Endothelial cell of umbilical vein (primary cell): Measurements from ENCODE around the gene TSHZ3. TPM values are rescaled to one million over a fixed set of nuclear protein-coding genes. Genes with fewer than 3 reads are reported as not detected.

Experiments used
- BruUV-seq: library from RNA; stranded (reverse); fragments of 400-500 nt; replicated peaks from 2 replicates; lab custom pipeline; 2021; lab: Mats Ljungman, UMichigan
- CTCF ChIA-PET: fragments of 300-600, 350-600 bp; sonication (Branson Sonifier 250); formaldehyde crosslinking; loops from one replicate; lab custom pipeline; 2021; ENCODE audit warnings: antibody characterized with exemption, inconsistent platforms; lab: Charles Lee
- POLR2A ChIA-PET: fragments of 300-600, 350-600 bp; sonication (Branson Sonifier 250); formaldehyde crosslinking; loops from one replicate; lab custom pipeline; 2021; ENCODE audit warnings: antibody characterized with exemption, inconsistent platforms; lab: Charles Lee
- DNase-seq: peaks from one replicate; pipeline ENCODE4 v3.0.0-alpha.2; 2011; ENCODE audit warnings: low read depth, low spot score
- FAIRE-seq: peaks from 2 replicates; lab custom pipeline; 2011; peaks lifted over from hg19 to GRCh38; lab: Jason Lieb, UNC
- H2AFZ ChIP-seq: 2 replicates; pipeline ENCODE4 v1.6.0; 2012; ENCODE audit warnings: low read depth, low read length, control low read depth, inconsistent platforms
- H3K27ac ChIP-seq: 2 replicates; pipeline ENCODE4 v1.5.1; 2011; ENCODE audit warnings: low read depth, mild to moderate bottlenecking, control low read depth, low read length, moderate library complexity; ENCODE audit not compliant: insufficient read depth
- H3K27me3 ChIP-seq, 2 experiments: 2 replicates each; pipeline versions ENCODE4 v1.6.0 to v1.6.1; 2011; ENCODE audit warnings: low read length in 2 of 2, mixed read lengths in 1 of 2; ENCODE audit not compliant: control insufficient read depth in 2 of 2, insufficient read depth in 2 of 2
- H3K36me3 ChIP-seq, 2 experiments: 2 replicates in 1 of 2; 3 replicates in 1 of 2; pipeline ENCODE4 v1.5.1; 2011; ENCODE audit warnings: low read length in 2 of 2, mild to moderate bottlenecking in 1 of 2, moderate library complexity in 1 of 2; ENCODE audit not compliant: control insufficient read depth in 2 of 2, insufficient read depth in 2 of 2; ENCODE audit errors: extremely low read depth in 1 of 2
- H3K4me1 ChIP-seq: 3 replicates; pipeline ENCODE4 v1.5.1; 2011; ENCODE audit warnings: mild to moderate bottlenecking, low read length; ENCODE audit not compliant: control insufficient read depth, insufficient read depth; ENCODE audit errors: extremely low read depth
- H3K4me2 ChIP-seq: 2 replicates; pipeline ENCODE4 v1.6.1; 2011; ENCODE audit warnings: low read length, control low read depth, mixed read lengths; ENCODE audit not compliant: insufficient read depth
- H3K4me3 ChIP-seq, 3 experiments: fragments of 200-600 bp in 1 of 3; sonication (generic), shearing (Covaris generic) in 1 of 3; replicated peaks in 1 of 3; 2 replicates each; pipeline ENCODE4 v1.5.1; 2011 to 2016; ENCODE audit warnings: control low read depth in 3 of 3, low read length in 3 of 3, mild to moderate bottlenecking in 2 of 3, inconsistent platforms in 1 of 3, low read depth in 1 of 3, moderate library complexity in 1 of 3; ENCODE audit not compliant: insufficient read depth in 1 of 3
- H3K79me2 ChIP-seq: 2 replicates; pipeline ENCODE4 v1.6.0; 2012; ENCODE audit warnings: low read length, inconsistent platforms; ENCODE audit not compliant: control insufficient read depth, insufficient read depth
- H3K9ac ChIP-seq: replicated peaks from 2 replicates; pipeline ENCODE3; 2011; ENCODE audit warnings: low read length, control low read depth; ENCODE audit not compliant: insufficient read depth; ENCODE audit errors: extremely low read depth
- H3K9me1 ChIP-seq: replicated peaks from 3 replicates; pipeline ENCODE4 v1.6.0; 2011; ENCODE audit warnings: mild to moderate bottlenecking, low read length; ENCODE audit not compliant: control insufficient read depth, insufficient read depth; ENCODE audit errors: extremely low read depth
- H3K9me3 ChIP-seq: replicated peaks from 2 replicates; pipeline ENCODE4 v1.5.1; 2012; ENCODE audit warnings: low read length, inconsistent platforms; ENCODE audit not compliant: control insufficient read depth, insufficient read depth
- H4K20me1 ChIP-seq: replicated peaks from 2 replicates; pipeline ENCODE3; 2011; ENCODE audit warnings: mild to moderate bottlenecking, low read length; ENCODE audit not compliant: control insufficient read depth, insufficient read depth; ENCODE audit errors: extremely low read depth
- CTCF ChIP-seq, 2 donors: IDR thresholded peaks; 1 replicate in 1 of 2; 2 replicates in 1 of 2; pipeline ENCODE4 v1.5.1; 2011; ENCODE audit warnings: low read length in 2 of 2, mild to moderate bottlenecking in 2 of 2, moderate library complexity in 2 of 2, control low read depth in 1 of 2, inconsistent platforms in 1 of 2, low read depth in 1 of 2; ENCODE audit not compliant: insufficient read depth in 1 of 2; ENCODE audit errors: extremely low read depth in 1 of 2
- EZH2 ChIP-seq: IDR thresholded peaks from 2 replicates; pipeline ENCODE4 v1.6.1; 2012; ENCODE audit warnings: borderline replicate concordance, low read depth, mild to moderate bottlenecking, moderate library complexity, low read length, inconsistent platforms; ENCODE audit not compliant: severe bottlenecking
- FOS ChIP-seq: IDR thresholded peaks from 2 replicates; pipeline ENCODE4 v1.6.1; 2011; ENCODE audit warnings: mild to moderate bottlenecking, low read length, moderate library complexity, borderline replicate concordance; ENCODE audit not compliant: insufficient read depth
- GATA2 ChIP-seq: IDR thresholded peaks from 2 replicates; pipeline ENCODE4 v1.7.0; 2011; ENCODE audit warnings: low read depth, mild to moderate bottlenecking, moderate library complexity, mixed read lengths, low read length; ENCODE audit not compliant: insufficient read length, insufficient read depth
- JUN ChIP-seq: IDR thresholded peaks from 2 replicates; pipeline ENCODE4 v1.6.1; 2011; ENCODE audit warnings: borderline replicate concordance, low read depth; ENCODE audit not compliant: insufficient read length, insufficient read depth
- MYC ChIP-seq: IDR thresholded peaks from one replicate; pipeline ENCODE4 v1.6.1; 2011; ENCODE audit warnings: mild to moderate bottlenecking, low read depth, low read length
- POLR2A ChIP-seq: IDR thresholded peaks from 2 replicates; pipeline ENCODE4 v1.6.1; 2012; ENCODE audit warnings: low read depth, mild to moderate bottlenecking, control low read depth, low read length
- POLR2AphosphoS5 ChIP-seq: IDR thresholded peaks from 2 replicates; pipeline ENCODE4 v1.6.1; 2012; ENCODE audit warnings: low read depth, mild to moderate bottlenecking, control low read depth, low read length, moderate library complexity; ENCODE audit not compliant: insufficient read depth
- dilution Hi-C: fragments of 300-500 bp; cut with MboI; formaldehyde crosslinking; loops from one replicate; pipeline ENCODE4 v1.15.0; 2019; ENCODE audit warnings: low sequenced_read_pairs; ENCODE audit not compliant: extremely low pct_ligation_motif_present
- intact Hi-C: fragments of 100-400 bp; cut with micrococcal nuclease; formaldehyde crosslinking; loops from one replicate; pipeline ENCODE4 v1.10.0; 2022
- polyA plus RNA-seq, 4 experiments: library from polyadenylated mRNA; depleted of rRNA in 3 of 4; stranded (reverse) in 3 of 4; unstranded in 1 of 4; fragments of >200 nt; gene quantifications; 2 replicates each; pipeline versions ENCODE4 v1.2.1 to v1.2.3, GENCODE V29; 2011 to 2012; ENCODE audit warnings: missing spikeins in 1 of 4
- total RNA-seq: library from RNA; stranded (reverse); gene quantifications from 2 replicates; pipeline ENCODE4 v1.2.3, GENCODE V29; 2021
- TF ChIP-seq, protein P1 (sequence below): IDR thresholded peaks from 2 replicates; pipeline ENCODE4 v1.6.1; 2011; ENCODE audit not compliant: insufficient read depth, insufficient read length

TSHZ3 gene
- total and polyA plus RNA-seq, 2 donors (not counting 3 experiments of a cell fraction or from before 2014, with no cell fraction given): 1.2 to 6.2 TPM

- Histone ChIP-seq H3K79me2 (no peaks in the 10 kb centered on the region), H3K4me1 (no peaks in the 10 kb centered on the region), H3K4me3 (no peak overlapping the region), H3K27me3 (no peaks in the 10 kb centered on the region), H3K36me3 (no peaks in the 10 kb centered on the region), H3K9me1 (no peaks in the 10 kb centered on the region), H4K20me1 (no peaks in the 10 kb centered on the region), H2AFZ (no peak overlapping the region), H3K4me2 (no peak overlapping the region), H3K27ac (no peak overlapping the region), H3K9me3 (no peaks in the 10 kb centered on the region), H3K9ac (no peak overlapping the region)
- ChIA-PET POLR2A (no interaction called here), CTCF (no interaction called here)
- intact Hi-C loops: no loop called here
- TF ChIP-seq MYC (no peak), POLR2A (no peak), JUN (no peak), GATA2 (no peak), CTCF (IDR thresholded peaks at IDR 0.05; ENCODE audit: extremely low read depth in 1 of 2, insufficient read depth in 1 of 2, low read depth in 1 of 2, low read length in 2 of 2) (no peak), EZH2 (no peak), FOS (no peak), POLR2AphosphoS5 (no peak)
- TF ChIP-seq, protein P1, sequence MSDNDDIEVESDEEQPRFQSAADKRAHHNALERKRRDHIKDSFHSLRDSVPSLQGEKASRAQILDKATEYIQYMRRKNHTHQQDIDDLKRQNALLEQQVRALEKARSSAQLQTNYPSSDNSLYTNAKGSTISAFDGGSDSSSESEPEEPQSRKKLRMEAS: no peak
- FAIRE-seq (no peak), DNase-seq (no peak)
- no TSS peak for BruUV-seq
- dilution Hi-C loops: no loop called here
These were observed 68.8 kb downstream of the TSHZ3 start for GRCh38 chr19:31280287-31281006.
